PC-9 (cell line): ENCODE data around the gene FOS.

Experiments used
- CTCF ChIP-seq: fragments of 200-600 bp; sonication (generic); conservative IDR thresholded peaks from 2 replicates; pipeline ENCODE4 v1.6.1; 2017; ENCODE audit warnings: mixed run types, antibody characterized with exemption, mild to moderate bottlenecking, moderate library complexity
- EZH2 ChIP-seq: fragments of 200-600 bp; sonication (generic); IDR thresholded peaks from 2 replicates; pipeline ENCODE4 v1.8.0; 2017; ENCODE audit warnings: antibody characterized with exemption, low read depth

GRCh38 chr14:75244121-75244520, 34.5 kb upstream of the FOS start:
- TF ChIP-seq CTCF (no peak), EZH2 (no peak)
